ENCODE data around the gene ATP5ME. TPM values are rescaled to one million over a fixed set of nuclear protein-coding genes. Genes with fewer than 3 reads are reported as not detected.

ATP5ME gene
- total RNA-seq, 1 experiment from 2014 or later, result 425 TPM

GRCh38 chr4:712916-713632 is 39.0 kb upstream of the ATP5ME start:
- no peak for TF ChIP-seq CTCF (conservative IDR thresholded peaks at IDR 0.05)
- Mint-ChIP-seq H3K9me3 (peaks cover 0 to 4% of the 10 kb centered on the region in 2 experiments; a peak in 2 of 5 replicates), H3K27ac (no peak overlapping the region), H3K27me3 (ENCODE audit: low read depth) (no peaks in the 10 kb centered on the region), H3K4me1 (peaks cover 3 to 5% of the 10 kb centered on the region in 2 experiments; a peak in 3 of 4 replicates), H3K4me3 (no peak overlapping the region), H3K36me3 (ENCODE audit: insufficient read depth in 1 of 3, low read depth in 3 of 3) (peaks cover 28 to 33% (median 30%) of the 10 kb centered on the region in 3 experiments)
- no peaks in the 10 kb centered on the region for H3K9me3 ChIP-seq (ENCODE audit: control insufficient read depth, low read depth, low read length)
- no peak overlapping the region for H4K5ac ChIP-seq (ENCODE audit: insufficient read length, low read depth, low read length)
- no peak overlapping the region for H3K9ac ChIP-seq (ENCODE audit: extremely low read depth, insufficient read length, low read length)
- no peak overlapping the region for H2BK5ac ChIP-seq (ENCODE audit: insufficient read length, low read length)
- H4K91ac ChIP-seq (ENCODE audit: insufficient read length, low read depth, low read length), result no peak overlapping the region
- no peak for DNase-seq
- H3T11ph ChIP-seq (ENCODE audit: low read length), result no peak overlapping the region
- H3K18ac ChIP-seq (ENCODE audit: insufficient read length, low read depth, low read length), result no peak overlapping the region
- H2AK5ac ChIP-seq (ENCODE audit: insufficient read length, low read length), result no peak overlapping the region
- H2BK12ac ChIP-seq (ENCODE audit: insufficient read length, low read depth, low read length), result no peak overlapping the region
- no peak overlapping the region for H2BK20ac ChIP-seq (ENCODE audit: low read depth, low read length, poor library complexity, severe bottlenecking)
- H3K27ac ChIP-seq (ENCODE audit: insufficient read length, low read depth, low read length), result no peak overlapping the region
- no peak overlapping the region for H3K4me2 ChIP-seq (ENCODE audit: insufficient read depth, insufficient read length, low read length)
- no peaks in the 10 kb centered on the region for H3K23me2 ChIP-seq (ENCODE audit: insufficient read length, low read depth, low read length, poor library complexity, severe bottlenecking)
- no peak overlapping the region for H2BK120ac ChIP-seq (ENCODE audit: low read depth, low read length, poor library complexity, severe bottlenecking)
- no peak overlapping the region; the same call in 1 of the 2 replicates for H3K14ac ChIP-seq (ENCODE audit: insufficient read depth, low read length)
- H3K79me2 ChIP-seq (ENCODE audit: insufficient read depth, low read length), result peaks cover 42% of the 10 kb centered on the region; the same call in 1 of the 2 replicates
- no peaks in the 10 kb centered on the region for H3K4me1 ChIP-seq (ENCODE audit: insufficient read depth, low read length)
- H4K8ac ChIP-seq (replicated peaks; ENCODE audit: insufficient read length, low read depth, low read length), result no peak overlapping the region
- WGBS (ENCODE audit: extremely low coverage, insufficient read length, low lambda C conversion rate), result no CpG with 5 or more reads among the region's 9 CpGs
- H4K20me1 ChIP-seq (ENCODE audit: control insufficient read depth, insufficient read depth, insufficient read length), result peaks cover 2% of the 10 kb centered on the region
- no peak overlapping the region for H2BK15ac ChIP-seq (ENCODE audit: low read depth, low read length)
- H3K4ac ChIP-seq (ENCODE audit: low read depth, low read length), result no peak overlapping the region
- no peaks in the 10 kb centered on the region for H3K27me3 ChIP-seq (ENCODE audit: insufficient read depth, low read length)
- H3K79me1 ChIP-seq (ENCODE audit: insufficient read depth, low read depth, low read length, poor library complexity, severe bottlenecking), result peaks cover 18% of the 10 kb centered on the region
- H3K56ac ChIP-seq (ENCODE audit: insufficient read length, low read depth, low read length), result no peak overlapping the region
- no peak overlapping the region for H3K23ac ChIP-seq (ENCODE audit: insufficient read length, low read depth, low read length)
- no peak overlapping the region for H2AFZ ChIP-seq (ENCODE audit: low read length)

Measured in H9 (cell line).